Measurements from ENCODE around the gene BCR. TPM values are rescaled to one million over a fixed set of nuclear protein-coding genes. Genes with fewer than 3 reads are reported as not detected.

The BCR gene
- total and polyA plus RNA-seq, 2 experiments from 2014 or later, result 38.8 to 42.2 TPM

GRCh38 chr22:23152238-23153114 is 27.8 kb upstream of the BCR start:
- Histone ChIP-seq H3K27me3 (no peaks in the 10 kb centered on the region), H3K4me2 (no peak overlapping the region), H3K9me2 (replicated peaks; ENCODE audit: insufficient read depth) (no peaks in the 10 kb centered on the region), H3K27ac (no peak overlapping the region), H4K20me1 (ENCODE audit: insufficient read depth, poor library complexity, severe bottlenecking) (no peaks in the 10 kb centered on the region), H3K4me3 (no peak overlapping the region), H3K9me3 (ENCODE audit: low read depth) (no peaks in the 10 kb centered on the region), H2AFZ (no peak overlapping the region), H3K4me1 (ENCODE audit: insufficient read depth) (peaks cover under 1% of the 10 kb centered on the region), H3K36me3 (replicated peaks; ENCODE audit: insufficient read depth, low read depth) (no peaks in the 10 kb centered on the region), H3K79me2 (no peaks in the 10 kb centered on the region)
- TF ChIP-seq CTCF (IDR thresholded peaks at IDR 0.05; ENCODE audit: poor library complexity), result no peak
- no peak for TF ChIP-seq EZH2phosphoT487 (IDR thresholded peaks at IDR 0.05; ENCODE audit: low read depth, severe bottlenecking, unreplicated experiment)
- TF ChIP-seq EZH2 (IDR thresholded peaks at IDR 0.05; ENCODE audit: borderline replicate concordance), result no peak
- no peak for DNase-seq (ENCODE audit: low spot score)
- 92% methylated on average over 19 of the region's 19 CpGs for WGBS (ENCODE audit: low lambda C conversion rate, missing lambda C conversion rate)

- Histone ChIP-seq H3K79me2 (no peaks in the 10 kb centered on the region), H3K4me1 (ENCODE audit: insufficient read depth) (no peaks in the 10 kb centered on the region), H3K9me2 (replicated peaks; ENCODE audit: insufficient read depth) (no peaks in the 10 kb centered on the region), H2AFZ (no peak overlapping the region), H3K4me2 (no peak overlapping the region), H3K4me3 (no peak overlapping the region), H4K20me1 (ENCODE audit: insufficient read depth, poor library complexity, severe bottlenecking) (no peaks in the 10 kb centered on the region), H3K27me3 (no peaks in the 10 kb centered on the region), H3K27ac (no peak overlapping the region), H3K36me3 (replicated peaks; ENCODE audit: insufficient read depth, low read depth) (no peaks in the 10 kb centered on the region), H3K9me3 (ENCODE audit: low read depth) (no peaks in the 10 kb centered on the region)
- DNase-seq (ENCODE audit: low spot score), result no peak
- whole genome bisulfite sequencing (ENCODE audit: low lambda C conversion rate, missing lambda C conversion rate), result 81% methylated on average over 6 of the region's 7 CpGs
- TF ChIP-seq EZH2 (IDR thresholded peaks at IDR 0.05; ENCODE audit: borderline replicate concordance) (no peak), CTCF (IDR thresholded peaks at IDR 0.05; ENCODE audit: poor library complexity) (no peak), EZH2phosphoT487 (IDR thresholded peaks at IDR 0.05; ENCODE audit: low read depth, severe bottlenecking, unreplicated experiment) (no peak)
Observed at GRCh38 chr22:23153994-23154393, 26.3 kb upstream of the BCR start.

GRCh38 chr22:23154461-23154860 is 25.8 kb upstream of the BCR start:
- no peak overlapping the region for H3K27ac ChIP-seq
- no peaks in the 10 kb centered on the region for H3K36me3 ChIP-seq (replicated peaks; ENCODE audit: insufficient read depth, low read depth)

More at GRCh38 chr22:23154461-23154860, 25.8 kb upstream of the BCR start:
- H4K20me1 ChIP-seq (ENCODE audit: insufficient read depth, poor library complexity, severe bottlenecking), result no peaks in the 10 kb centered on the region
- H2AFZ ChIP-seq, result no peak overlapping the region
- no peak overlapping the region for H3K4me2 ChIP-seq
- no peaks in the 10 kb centered on the region for H3K79me2 ChIP-seq
- 77% methylated on average over 5 of the region's 5 CpGs for WGBS (ENCODE audit: low lambda C conversion rate, missing lambda C conversion rate)
- no peaks in the 10 kb centered on the region for H3K9me3 ChIP-seq (ENCODE audit: low read depth)
- no peak overlapping the region for H3K4me3 ChIP-seq
- no peaks in the 10 kb centered on the region for H3K4me1 ChIP-seq (ENCODE audit: insufficient read depth)
- H3K27me3 ChIP-seq, result no peaks in the 10 kb centered on the region
- TF ChIP-seq CTCF (IDR thresholded peaks at IDR 0.05; ENCODE audit: poor library complexity), result no peak
- no peak for TF ChIP-seq EZH2 (IDR thresholded peaks at IDR 0.05; ENCODE audit: borderline replicate concordance)
- TF ChIP-seq EZH2phosphoT487 (IDR thresholded peaks at IDR 0.05; ENCODE audit: low read depth, severe bottlenecking, unreplicated experiment), result no peak
- no peak for DNase-seq (ENCODE audit: low spot score)
- no peaks in the 10 kb centered on the region for H3K9me2 ChIP-seq (replicated peaks; ENCODE audit: insufficient read depth)

All from hepatocyte (in vitro differentiated cells).